ENCODE data around the gene SLBP. TPM values are rescaled to one million over a fixed set of nuclear protein-coding genes. Genes with fewer than 3 reads are reported as not detected.

Gene SLBP
- total RNA-seq, 4 donors from 2014 or later = 17.0 to 25.6 (median 21.0) TPM

DNA sequence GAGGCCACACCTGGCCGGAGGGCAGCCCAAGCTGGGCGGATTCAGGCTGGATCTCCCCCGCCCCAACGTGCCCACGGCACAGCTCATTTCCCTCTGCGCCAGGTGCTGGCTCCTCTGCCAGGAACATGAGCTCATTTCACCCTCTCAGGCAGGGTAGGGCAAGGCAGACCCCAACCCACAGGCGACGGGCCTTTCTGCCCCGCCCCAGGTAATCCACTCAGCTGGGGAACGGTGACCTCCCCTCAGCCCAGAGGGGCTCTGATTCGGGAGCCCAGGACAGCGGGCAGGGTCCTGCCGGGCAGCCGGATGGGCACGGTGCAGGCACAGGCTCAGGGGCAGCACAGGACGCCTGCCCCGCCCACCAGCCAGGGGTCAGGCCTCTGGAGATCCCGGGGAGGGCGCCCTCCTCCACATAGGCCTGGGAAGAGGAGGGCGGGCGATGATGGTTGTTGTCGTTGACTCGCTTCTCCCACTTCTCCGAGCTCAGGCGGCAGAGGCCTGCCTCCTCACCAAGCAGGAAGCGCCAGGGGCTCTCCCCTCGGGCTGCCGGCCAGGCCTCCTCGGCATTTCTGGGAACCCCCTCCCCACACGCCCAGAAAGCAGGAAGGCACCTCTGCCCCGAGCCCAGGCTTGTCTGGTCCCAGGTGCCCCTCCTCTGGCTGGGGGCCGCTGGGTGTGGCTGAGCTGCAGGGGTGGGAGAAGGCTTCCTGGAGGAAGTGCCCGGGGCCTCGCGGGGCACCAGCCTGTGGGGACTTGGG lies 40.3 kb upstream of the SLBP start:
- H3K9me3 ChIP-seq = no peaks in the 10 kb centered on the region
- H3K27me3 ChIP-seq = no peaks in the 10 kb centered on the region
- intact Hi-C loops (cut with DNase I; ENCODE audit: low total_unique reads) = no loop called here
- no peak overlapping the region for H3K27ac ChIP-seq
- TF ChIP-seq, protein P1, sequence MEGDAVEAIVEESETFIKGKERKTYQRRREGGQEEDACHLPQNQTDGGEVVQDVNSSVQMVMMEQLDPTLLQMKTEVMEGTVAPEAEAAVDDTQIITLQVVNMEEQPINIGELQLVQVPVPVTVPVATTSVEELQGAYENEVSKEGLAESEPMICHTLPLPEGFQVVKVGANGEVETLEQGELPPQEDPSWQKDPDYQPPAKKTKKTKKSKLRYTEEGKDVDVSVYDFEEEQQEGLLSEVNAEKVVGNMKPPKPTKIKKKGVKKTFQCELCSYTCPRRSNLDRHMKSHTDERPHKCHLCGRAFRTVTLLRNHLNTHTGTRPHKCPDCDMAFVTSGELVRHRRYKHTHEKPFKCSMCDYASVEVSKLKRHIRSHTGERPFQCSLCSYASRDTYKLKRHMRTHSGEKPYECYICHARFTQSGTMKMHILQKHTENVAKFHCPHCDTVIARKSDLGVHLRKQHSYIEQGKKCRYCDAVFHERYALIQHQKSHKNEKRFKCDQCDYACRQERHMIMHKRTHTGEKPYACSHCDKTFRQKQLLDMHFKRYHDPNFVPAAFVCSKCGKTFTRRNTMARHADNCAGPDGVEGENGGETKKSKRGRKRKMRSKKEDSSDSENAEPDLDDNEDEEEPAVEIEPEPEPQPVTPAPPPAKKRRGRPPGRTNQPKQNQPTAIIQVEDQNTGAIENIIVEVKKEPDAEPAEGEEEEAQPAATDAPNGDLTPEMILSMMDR (IDR thresholded peaks at IDR 0.05 in 4 of 5, conservative IDR thresholded peaks at IDR 0.05 in 1 of 5) = no peak
- TF ChIP-seq POLR2A (IDR thresholded peaks at IDR 0.05) = no peak
- no peak for DNase-seq
- H3K4me3 ChIP-seq = no peak overlapping the region
- H3K4me1 ChIP-seq = no peaks in the 10 kb centered on the region
- ATAC-seq = no peak
- no peaks in the 10 kb centered on the region for H3K36me3 ChIP-seq
- in situ Hi-C loops (cut with MboI; ENCODE audit: low sequenced_read_pairs in 4 of 4) = no loop called here

DNA sequence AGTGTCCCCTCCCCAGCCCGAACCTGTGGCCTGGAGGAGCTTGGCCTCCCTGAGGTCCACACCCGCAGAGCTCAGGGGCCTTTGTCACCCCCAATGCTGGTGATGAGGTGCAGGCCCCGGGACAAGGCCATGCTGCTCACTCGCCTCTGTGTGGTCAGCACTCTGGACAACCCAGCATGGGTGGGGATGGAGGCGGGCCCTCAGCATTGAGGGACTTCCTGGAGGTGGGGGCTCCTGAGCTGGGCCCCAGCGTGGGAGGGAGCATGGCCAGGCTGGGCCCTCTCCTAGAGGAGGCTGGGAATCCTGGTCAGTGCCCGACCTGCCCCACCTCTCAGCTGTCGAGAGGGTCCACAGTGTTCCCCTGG lies 39.8 kb upstream of the SLBP start:
- H3K4me3 ChIP-seq = no peak overlapping the region
- no peaks in the 10 kb centered on the region for H3K36me3 ChIP-seq
- TF ChIP-seq, protein P1 (IDR thresholded peaks at IDR 0.05 in 4 of 5, conservative IDR thresholded peaks at IDR 0.05 in 1 of 5) = no peak
- intact Hi-C loops (cut with DNase I; ENCODE audit: low total_unique reads) (no loop called here), in situ Hi-C loops (cut with MboI; ENCODE audit: low sequenced_read_pairs in 4 of 4) (no loop called here)
- no peak overlapping the region for H3K27ac ChIP-seq
- ATAC-seq = no peak
- no peaks in the 10 kb centered on the region for H3K9me3 ChIP-seq
- no peaks in the 10 kb centered on the region for H3K27me3 ChIP-seq
- H3K4me1 ChIP-seq = no peaks in the 10 kb centered on the region
- DNase-seq = no peak

DNA sequence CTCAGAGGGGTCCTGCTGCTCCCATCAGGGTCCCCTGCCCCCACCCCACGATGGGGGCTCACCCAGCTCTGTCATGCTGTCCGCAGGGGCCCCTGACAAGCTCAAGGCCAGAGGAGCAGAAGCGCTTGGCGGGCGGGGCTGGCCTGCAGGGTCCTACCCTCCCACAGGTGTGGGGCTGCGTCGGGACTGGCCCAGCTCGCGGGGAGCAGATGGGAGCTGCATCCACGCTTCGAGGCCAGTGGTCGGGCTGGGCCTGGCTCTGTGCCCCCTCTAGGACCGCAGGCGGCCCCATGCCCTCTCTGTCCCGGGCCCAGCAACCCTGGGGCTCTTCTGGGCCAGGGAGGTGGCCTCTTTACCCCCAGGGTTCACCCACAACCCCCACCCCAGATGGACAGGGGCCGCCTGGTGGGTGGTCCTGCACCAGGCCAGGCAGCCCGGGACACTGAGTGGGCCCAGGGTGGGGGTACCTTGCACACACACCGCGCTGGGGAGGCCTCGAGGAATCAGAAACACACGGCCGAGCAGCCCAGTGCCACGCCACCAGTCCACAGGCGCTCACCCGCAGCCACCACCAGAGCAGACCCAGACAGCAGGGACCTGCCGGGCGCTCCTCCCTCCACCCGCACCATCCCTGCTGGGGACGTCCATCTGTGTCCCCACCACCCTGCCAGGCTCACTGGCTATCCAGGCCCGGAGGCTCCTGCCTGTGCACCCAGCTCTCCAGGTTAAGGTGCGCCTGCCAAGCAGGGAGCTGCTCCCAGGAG lies 39.2 kb upstream of the SLBP start:
- H3K27ac ChIP-seq = no peak overlapping the region
- H3K4me3 ChIP-seq = no peak overlapping the region
- DNase-seq = no peak
- TF ChIP-seq, protein P1 (IDR thresholded peaks at IDR 0.05 in 4 of 5, conservative IDR thresholded peaks at IDR 0.05 in 1 of 5) = no peak
- no peak for TF ChIP-seq POLR2A (IDR thresholded peaks at IDR 0.05)
- no peaks in the 10 kb centered on the region for H3K27me3 ChIP-seq
- in situ Hi-C loops (cut with MboI; ENCODE audit: low sequenced_read_pairs in 4 of 4) (no loop called here), intact Hi-C loops (cut with DNase I; ENCODE audit: low total_unique reads) (no loop called here)
- no peaks in the 10 kb centered on the region for H3K9me3 ChIP-seq
- no peak for ATAC-seq
- H3K36me3 ChIP-seq = no peaks in the 10 kb centered on the region
- no peaks in the 10 kb centered on the region for H3K4me1 ChIP-seq

DNA sequence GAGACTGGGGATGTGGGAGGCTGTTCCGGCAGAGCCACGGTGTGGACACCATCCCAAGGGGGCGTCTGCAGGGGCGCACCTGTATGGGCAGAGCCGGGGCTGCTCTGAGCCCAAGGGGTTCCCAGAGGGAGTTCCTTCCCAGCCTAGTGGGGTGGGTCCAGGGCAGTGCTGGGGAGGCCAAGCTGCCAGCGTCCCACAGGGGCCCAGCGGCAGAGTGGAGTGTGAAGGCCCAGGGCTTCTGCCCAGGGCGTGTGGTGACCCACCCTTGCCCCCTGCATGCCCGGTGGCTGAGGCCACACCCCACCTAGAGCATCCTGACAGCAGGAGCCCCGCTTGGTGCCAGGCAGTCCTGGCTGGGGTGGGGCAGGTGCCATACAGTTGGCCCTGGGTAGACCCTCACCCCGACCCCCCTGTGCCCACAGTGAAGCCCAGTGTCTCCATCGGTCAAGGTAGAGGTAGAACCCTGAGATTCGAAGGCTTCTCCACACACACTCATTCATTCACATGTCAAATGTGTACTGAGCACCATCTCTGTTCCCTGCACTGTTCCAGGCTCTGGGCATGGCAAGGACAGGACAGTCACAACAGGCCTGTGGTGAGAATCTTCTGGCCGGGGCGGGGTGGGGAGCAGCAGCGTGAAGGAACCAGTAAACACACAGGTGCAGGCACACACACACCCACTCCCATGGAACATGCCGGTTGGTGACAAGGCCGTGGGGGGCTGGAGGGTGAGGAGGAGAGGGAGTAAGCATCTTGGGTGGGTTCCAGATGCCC lies 38.4 kb upstream of the SLBP start:
- Histone ChIP-seq H3K36me3 (no peaks in the 10 kb centered on the region), H3K4me3 (no peak overlapping the region), H3K27ac (no peak overlapping the region), H3K27me3 (no peaks in the 10 kb centered on the region), H3K9me3 (no peaks in the 10 kb centered on the region), H3K4me1 (no peaks in the 10 kb centered on the region)
- DNase-seq (no peak), ATAC-seq (no peak)
- intact Hi-C loops (cut with DNase I; ENCODE audit: low total_unique reads) = no loop called here
- in situ Hi-C loops (cut with MboI; ENCODE audit: low sequenced_read_pairs in 4 of 4) = no loop called here
- no peak for TF ChIP-seq POLR2A (IDR thresholded peaks at IDR 0.05)
- TF ChIP-seq, protein P1 (IDR thresholded peaks at IDR 0.05 in 4 of 5, conservative IDR thresholded peaks at IDR 0.05 in 1 of 5) = no peak
